Measurements from ENCODE around the gene BANP.

DNA sequence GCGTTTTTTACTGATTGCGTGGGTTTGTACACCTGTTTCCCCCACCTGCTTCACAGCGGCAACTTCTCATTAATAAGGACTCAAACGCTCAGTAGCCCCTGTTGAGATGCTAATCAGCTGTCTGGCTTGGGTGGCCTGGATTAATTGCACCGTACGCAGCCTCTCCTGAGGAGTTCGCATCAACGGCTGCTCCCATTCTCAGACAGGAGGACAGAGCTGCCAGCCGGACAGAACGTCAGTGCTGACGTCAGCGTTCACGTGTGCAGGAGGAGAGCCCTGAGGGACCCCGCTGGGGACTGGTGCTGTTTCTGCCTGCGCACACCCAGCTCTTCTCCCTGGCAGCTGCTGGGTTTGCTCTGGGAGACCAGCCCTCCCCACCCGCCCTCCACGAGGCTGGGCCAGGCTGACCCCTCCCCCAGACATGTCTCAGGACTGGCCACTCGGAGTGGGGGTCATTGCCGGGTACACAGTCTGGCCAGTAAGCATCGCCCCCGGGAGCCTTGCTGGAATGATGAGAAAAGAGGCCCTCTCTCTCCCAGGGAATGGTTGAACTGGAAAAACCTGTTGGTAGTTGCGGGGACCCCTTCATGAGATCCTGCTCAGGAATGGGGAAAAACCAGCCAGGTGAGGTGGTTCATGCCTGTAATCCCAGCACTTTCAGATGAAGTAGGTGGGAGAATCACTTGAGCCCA is 5.7 kb upstream of the BANP start:
- TF ChIP-seq, protein P1, sequence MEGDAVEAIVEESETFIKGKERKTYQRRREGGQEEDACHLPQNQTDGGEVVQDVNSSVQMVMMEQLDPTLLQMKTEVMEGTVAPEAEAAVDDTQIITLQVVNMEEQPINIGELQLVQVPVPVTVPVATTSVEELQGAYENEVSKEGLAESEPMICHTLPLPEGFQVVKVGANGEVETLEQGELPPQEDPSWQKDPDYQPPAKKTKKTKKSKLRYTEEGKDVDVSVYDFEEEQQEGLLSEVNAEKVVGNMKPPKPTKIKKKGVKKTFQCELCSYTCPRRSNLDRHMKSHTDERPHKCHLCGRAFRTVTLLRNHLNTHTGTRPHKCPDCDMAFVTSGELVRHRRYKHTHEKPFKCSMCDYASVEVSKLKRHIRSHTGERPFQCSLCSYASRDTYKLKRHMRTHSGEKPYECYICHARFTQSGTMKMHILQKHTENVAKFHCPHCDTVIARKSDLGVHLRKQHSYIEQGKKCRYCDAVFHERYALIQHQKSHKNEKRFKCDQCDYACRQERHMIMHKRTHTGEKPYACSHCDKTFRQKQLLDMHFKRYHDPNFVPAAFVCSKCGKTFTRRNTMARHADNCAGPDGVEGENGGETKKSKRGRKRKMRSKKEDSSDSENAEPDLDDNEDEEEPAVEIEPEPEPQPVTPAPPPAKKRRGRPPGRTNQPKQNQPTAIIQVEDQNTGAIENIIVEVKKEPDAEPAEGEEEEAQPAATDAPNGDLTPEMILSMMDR (IDR thresholded peaks at IDR 0.05) = no peak
- TF ChIP-seq POLR2AphosphoS5 (IDR thresholded peaks at IDR 0.05; ENCODE audit: low read depth, low read length) = no peak
